HG03097 (cell line): ENCODE data around the gene RNU5D-1.
"Not testable (repeated sequence)": the region's sequence is repeated elsewhere in the genome, so short reads cannot be mapped to it uniquely, and the experiment has no call there.

Experiments
- ATAC-seq: cut with Tn5 transposase; IDR thresholded peaks from one replicate; pipeline ENCODE4 v1.9.1; 2021; ENCODE audit not compliant: unreplicated experiment, low FRiP score

Gene RNU5D-1

GRCh38 chr1:44705470-44705869 is 25.5 kb downstream of the RNU5D-1 start:
- no peak for ATAC-seq

GRCh38 chr1:44701141-44701573 is 29.8 kb downstream of the RNU5D-1 start:
- no peak for ATAC-seq

- no peak for ATAC-seq
These were observed 30.4 kb downstream of the RNU5D-1 start for GRCh38 chr1:44700573-44700972.

GRCh38 chr1:44699375-44699774 is 31.6 kb downstream of the RNU5D-1 start:
- not testable (repeated sequence) for ATAC-seq

DNA sequence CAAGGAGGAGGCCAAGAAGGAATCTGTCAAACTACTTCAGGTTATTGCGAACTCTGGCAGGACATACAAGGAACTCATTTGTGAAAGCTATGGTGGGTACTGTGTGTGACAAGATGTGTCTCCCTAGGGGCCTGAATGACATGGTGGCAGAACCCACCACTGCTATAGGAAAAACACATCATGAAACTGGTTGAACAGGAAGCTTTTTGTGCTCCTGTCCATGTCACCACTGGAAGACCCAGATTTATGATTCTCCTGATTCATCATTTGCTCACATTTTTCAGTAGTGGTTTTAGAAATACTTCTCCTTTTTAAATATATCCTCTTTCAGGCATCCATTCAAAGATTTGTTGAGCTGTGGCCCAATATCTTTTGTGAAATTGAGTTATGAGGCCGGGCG is 32.8 kb downstream of the RNU5D-1 start:
- no peak for ATAC-seq

DNA sequence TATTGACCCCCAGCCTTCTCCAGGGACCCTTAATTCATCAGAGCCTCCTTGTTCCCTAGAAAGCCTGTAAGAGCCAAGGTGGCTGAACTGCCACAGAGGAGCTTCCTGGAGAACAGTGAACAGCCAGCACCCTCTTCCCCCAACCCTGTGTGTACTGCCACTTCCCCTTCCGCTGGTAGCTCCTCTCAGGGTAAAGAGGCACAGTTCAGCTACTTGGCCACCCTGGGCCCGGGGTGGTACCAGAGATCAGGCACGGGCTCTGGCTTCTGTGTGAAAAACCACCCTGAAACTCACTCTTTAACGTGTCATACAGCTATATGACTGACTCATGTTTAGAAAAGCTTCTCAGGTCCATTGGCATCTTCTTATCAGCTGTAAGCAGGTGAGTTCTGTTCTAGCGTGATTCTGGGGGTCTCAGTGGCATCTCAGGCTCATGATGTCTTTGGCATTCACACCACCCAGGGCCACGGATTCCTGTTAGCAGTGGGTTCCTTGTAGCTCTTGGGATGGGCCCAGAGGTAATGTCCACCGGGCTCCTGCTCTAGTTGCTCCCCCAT is 34.1 kb downstream of the RNU5D-1 start:
- ATAC-seq = no peak

- ATAC-seq = no peak
These were observed 34.9 kb downstream of the RNU5D-1 start for GRCh38 chr1:44696101-44696500.

- no peak for ATAC-seq
These were observed 35.3 kb downstream of the RNU5D-1 start for GRCh38 chr1:44695671-44696070.

DNA sequence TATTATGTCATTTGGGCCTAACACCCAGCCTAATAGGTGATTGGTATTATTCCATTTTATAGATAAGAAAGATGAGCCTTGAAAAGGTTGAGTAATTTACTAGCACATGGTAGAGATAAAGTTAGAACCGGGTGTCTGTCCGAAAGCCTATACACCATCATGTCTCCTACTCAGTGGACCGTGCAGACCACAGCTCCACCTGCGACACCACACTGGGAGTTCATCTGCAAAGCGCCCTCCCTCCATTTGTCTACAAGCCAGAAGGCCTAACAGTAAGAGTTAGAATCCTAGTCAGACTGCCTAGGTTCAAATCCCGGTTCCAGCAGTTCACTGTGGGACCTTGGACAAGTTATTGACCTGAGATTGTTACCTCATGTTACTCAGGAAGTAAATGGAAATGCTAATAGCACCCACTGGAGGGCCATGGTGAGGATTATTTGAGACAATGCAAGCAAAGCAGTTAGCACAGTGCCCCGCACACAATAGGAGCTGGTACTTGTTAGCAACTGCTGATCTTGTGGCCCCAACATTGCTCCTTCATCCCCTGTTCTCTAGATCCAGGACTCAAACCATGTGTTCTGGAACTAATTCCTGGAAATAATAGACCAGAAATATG is 36.0 kb downstream of the RNU5D-1 start:
- no peak for ATAC-seq

GRCh38 chr1:44693900-44694299 is 37.1 kb downstream of the RNU5D-1 start:
- no peak for ATAC-seq

DNA sequence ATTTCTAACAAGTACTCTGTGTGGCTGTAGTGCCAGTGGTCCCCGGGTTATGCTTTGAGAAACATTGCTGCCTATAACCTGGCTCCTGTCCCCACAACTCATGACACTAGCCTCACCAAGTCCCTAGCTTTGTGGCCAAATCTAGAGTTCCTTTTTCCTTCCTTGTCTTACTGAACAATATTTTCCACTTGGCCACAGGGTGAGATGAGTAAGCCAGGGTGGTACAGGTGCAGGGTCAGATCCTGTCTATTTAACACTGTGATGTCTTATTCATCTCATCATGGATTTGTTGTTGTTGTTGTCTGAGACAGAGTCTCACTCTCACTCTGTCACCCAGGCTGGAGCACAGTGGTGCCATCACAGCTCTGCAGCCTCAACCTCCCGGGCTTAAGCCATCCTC is 37.8 kb downstream of the RNU5D-1 start:
- no peak for ATAC-seq

- no peak for ATAC-seq
These were observed 41.6 kb downstream of the RNU5D-1 start for GRCh38 chr1:44689447-44689765.

DNA sequence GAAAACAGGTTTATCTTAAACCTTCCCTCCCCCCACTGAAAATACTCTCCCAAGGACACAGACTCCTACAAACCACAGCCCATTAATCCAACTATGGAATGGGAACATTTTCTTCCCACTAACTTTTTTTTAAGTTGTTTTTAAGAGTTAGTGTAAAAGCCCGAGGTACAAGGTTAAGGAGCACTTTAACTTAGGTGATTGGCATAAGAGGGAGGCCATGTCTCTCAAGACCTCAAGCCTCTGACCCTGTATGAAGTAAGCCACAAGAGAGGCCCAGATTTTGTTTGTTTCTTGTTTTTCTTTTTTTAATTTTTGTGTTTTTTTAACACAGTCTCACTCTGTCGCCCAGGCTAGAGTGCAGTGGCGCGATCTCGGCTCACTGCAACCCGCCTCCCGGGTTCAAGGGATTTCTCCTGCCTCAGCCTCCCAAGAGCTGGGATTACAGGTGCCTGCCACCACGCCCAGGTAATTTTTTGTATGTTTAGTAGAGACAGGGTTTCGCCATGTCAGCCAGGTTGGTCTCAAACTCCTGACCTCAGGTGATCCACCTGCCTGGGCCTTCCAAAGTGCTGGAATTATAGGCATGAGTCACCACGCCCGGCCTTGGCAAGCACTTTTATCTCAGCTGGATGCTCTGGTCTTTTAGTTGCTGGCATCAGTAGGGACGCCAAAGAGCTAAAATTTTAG is 42.1 kb downstream of the RNU5D-1 start:
- ATAC-seq = no peak

GRCh38 chr1:44685881-44686280 is 45.1 kb downstream of the RNU5D-1 start:
- no peak for ATAC-seq

- ATAC-seq = no peak
These were observed 45.8 kb downstream of the RNU5D-1 start for GRCh38 chr1:44685218-44685617.

- no peak for ATAC-seq
These were observed 46.4 kb downstream of the RNU5D-1 start for GRCh38 chr1:44684525-44684924.

DNA sequence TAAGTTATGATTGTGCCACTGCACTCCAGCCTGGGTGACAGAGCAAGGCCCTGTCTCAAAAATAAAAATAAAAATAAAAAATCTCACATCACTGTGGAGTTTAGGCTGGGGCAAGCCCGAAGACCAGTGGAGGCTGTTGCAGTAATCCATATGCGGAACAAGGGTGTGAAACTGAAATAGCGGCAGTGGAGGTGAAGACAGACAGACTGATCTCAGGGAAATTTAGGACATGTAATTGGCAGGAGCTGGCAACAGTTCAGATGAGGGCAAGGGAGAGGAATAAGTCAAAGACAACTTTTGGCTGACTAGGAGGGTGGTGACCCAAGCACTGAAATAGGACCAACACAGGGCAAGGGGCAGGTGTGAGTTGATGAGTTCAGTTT is 48.1 kb downstream of the RNU5D-1 start:
- no peak for ATAC-seq

DNA sequence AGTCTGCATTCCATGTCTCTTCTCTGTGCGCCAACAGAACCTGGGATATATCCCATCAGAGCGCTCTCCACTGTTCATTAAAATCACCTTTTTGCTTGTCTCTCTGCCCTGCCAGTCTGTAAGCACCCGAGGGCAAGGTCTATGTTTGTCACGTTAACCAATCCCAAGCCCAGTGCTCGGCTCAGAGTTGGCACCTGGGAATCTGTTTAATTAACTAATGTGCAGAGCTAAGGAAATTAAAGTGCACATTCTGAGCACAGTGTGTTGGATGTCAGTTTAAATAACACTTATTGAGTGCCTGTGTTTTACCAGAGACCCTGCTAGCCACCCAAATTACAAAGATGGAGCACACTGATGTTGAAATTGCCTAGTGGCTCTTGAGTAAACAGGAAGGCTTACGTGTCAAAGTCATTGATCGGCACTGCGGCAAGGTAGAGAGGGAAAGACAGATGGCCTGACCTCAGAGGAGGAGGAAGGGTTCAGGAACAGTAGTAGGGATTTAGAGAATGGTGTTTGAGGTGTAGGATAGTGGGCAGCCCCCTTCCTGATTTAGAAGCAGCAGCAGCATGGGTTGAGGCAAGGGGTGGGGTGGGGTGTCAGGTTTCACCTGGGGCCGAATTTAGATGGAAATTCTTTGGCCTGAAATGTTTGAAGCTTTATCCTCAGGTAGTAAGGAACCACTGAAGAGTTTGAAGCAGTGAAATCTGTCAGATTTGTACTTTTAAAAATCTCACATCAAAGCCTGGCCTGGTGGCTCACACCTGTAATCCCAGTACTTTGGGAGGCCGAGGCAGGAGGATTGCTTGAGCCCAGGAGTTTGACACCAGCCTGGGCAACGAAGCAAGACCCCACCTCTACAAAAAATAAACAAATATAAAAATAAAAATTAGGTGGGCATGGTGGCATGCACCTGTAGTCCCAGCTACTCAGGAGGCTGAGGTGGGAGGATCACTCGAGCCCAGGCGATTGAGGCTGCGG is 48.8 kb downstream of the RNU5D-1 start:
- ATAC-seq = no peak
